HepG2 (cell line): ENCODE data around the gene RRP36. TPM values are rescaled to one million over a fixed set of nuclear protein-coding genes. Genes with fewer than 3 reads are reported as not detected.
A peak's percentile ranks its signal among the peaks of the same experiment; 100 is the strongest.

Experiments
- AKAP8 ChIP-seq: sonication (generic); formaldehyde crosslinking; IDR thresholded peaks from 2 replicates; pipeline ENCODE4 v1.5.1; 2020; ENCODE audit warnings: mild to moderate bottlenecking, missing genetic modification reagents
- FOSL1 ChIP-seq: sonication (generic); formaldehyde crosslinking; IDR thresholded peaks from 2 replicates; pipeline ENCODE4 v1.9.0; 2021; ENCODE audit warnings: missing genetic modification reagents, borderline replicate concordance
- GATAD1 ChIP-seq: IDR thresholded peaks from 2 replicates; pipeline ENCODE4 v1.6.1; 2016; ENCODE audit warnings: missing genetic modification reagents, missing compliant biosample characterization
- HNRNPL ChIP-seq: fragments of 200-400 bp; formaldehyde crosslinking; IDR thresholded peaks from 2 replicates; pipeline ENCODE4 v1.6.1; 2017; ENCODE audit warnings: mild to moderate bottlenecking, low read depth, low read length
- KDM5A ChIP-seq: fragments of 200-600 bp; sonication (generic); IDR thresholded peaks from 2 replicates; pipeline ENCODE4 v1.7.0; 2018; ENCODE audit warnings: antibody characterized with exemption, mild to moderate bottlenecking, low read length, borderline replicate concordance
- MXD4 ChIP-seq: IDR thresholded peaks from 2 replicates; pipeline ENCODE4 v1.6.1; 2016; ENCODE audit warnings: mild to moderate bottlenecking, missing biosample characterization, missing genetic modification reagents
- MZF1 ChIP-seq: sonication (generic); formaldehyde crosslinking; IDR thresholded peaks from 2 replicates; pipeline ENCODE4 v1.8.1; 2023; ENCODE audit warnings: mild to moderate bottlenecking, missing genetic modification reagents, borderline replicate concordance
- NR2F6 ChIP-seq, 2 experiments: IDR thresholded peaks; 2 replicates each; pipeline ENCODE4 v1.6.1; 2016; ENCODE audit warnings: antibody characterized with exemption in 1 of 2, mild to moderate bottlenecking in 1 of 2
- NR3C1 ChIP-seq: sonication (generic); formaldehyde crosslinking; IDR thresholded peaks from 2 replicates; pipeline ENCODE4 v1.4.0; 2020; ENCODE audit warnings: missing genetic modification reagents
- PLSCR1 ChIP-seq: sonication (generic); formaldehyde crosslinking; IDR thresholded peaks from 2 replicates; pipeline ENCODE4 v1.5.0; 2020; ENCODE audit warnings: missing genetic modification reagents, mild to moderate bottlenecking, borderline replicate concordance
- REL ChIP-seq: sonication (generic); formaldehyde crosslinking; conservative IDR thresholded peaks from 2 replicates; pipeline ENCODE4 v1.8.0; 2022; ENCODE audit warnings: mild to moderate bottlenecking, missing genetic modification reagents, moderate library complexity
- REPIN1 ChIP-seq: sonication (generic); formaldehyde crosslinking; IDR thresholded peaks from 2 replicates; pipeline ENCODE4 v1.8.0; 2022; ENCODE audit warnings: missing genetic modification reagents, low read depth, mild to moderate bottlenecking, borderline replicate concordance
- SKIL ChIP-seq: sonication (generic); formaldehyde crosslinking; IDR thresholded peaks from 2 replicates; pipeline ENCODE4 v1.8.0; 2022; ENCODE audit warnings: missing genetic modification reagents, mild to moderate bottlenecking, moderate library complexity, borderline replicate concordance
- SUZ12 ChIP-seq: fragments of 150-350 bp; IDR thresholded peaks from 2 replicates; pipeline ENCODE4 v1.6.1; 2014; ENCODE audit warnings: low read depth, low read length
- USF2 ChIP-seq, 2 experiments: sonication (generic) in 1 of 2; formaldehyde crosslinking in 1 of 2; IDR thresholded peaks; 2 replicates each; pipeline versions ENCODE4 v1.5.1 to v1.6.1; 2011 to 2020; ENCODE audit warnings: borderline replicate concordance in 1 of 2, low read depth in 1 of 2, low read length in 1 of 2, mild to moderate bottlenecking in 1 of 2, missing genetic modification reagents in 1 of 2, moderate library complexity in 1 of 2
- ZBTB37 ChIP-seq: sonication (generic); formaldehyde crosslinking; IDR thresholded peaks from 2 replicates; pipeline ENCODE4 v1.4.0; 2020; ENCODE audit warnings: mild to moderate bottlenecking, missing genetic modification reagents
- ZMAT5 ChIP-seq: sonication (generic); formaldehyde crosslinking; IDR thresholded peaks from 2 replicates; pipeline ENCODE4 v1.5.0; 2020; ENCODE audit warnings: mild to moderate bottlenecking, low read depth, missing genetic modification reagents, borderline replicate concordance
- ZNF232 ChIP-seq: sonication (generic); formaldehyde crosslinking; IDR thresholded peaks from 2 replicates; pipeline ENCODE4 v1.4.0; 2020; ENCODE audit warnings: missing genetic modification reagents, borderline replicate concordance
- ZNF615 ChIP-seq: sonication (generic); formaldehyde crosslinking; IDR thresholded peaks from 2 replicates; pipeline ENCODE4 v1.5.0; 2020; ENCODE audit warnings: mild to moderate bottlenecking, missing genetic modification reagents, borderline replicate concordance
- ZSCAN31 ChIP-seq: sonication (generic); formaldehyde crosslinking; IDR thresholded peaks from 2 replicates; pipeline ENCODE4 v1.5.0; 2020; ENCODE audit warnings: low read depth, mild to moderate bottlenecking, missing genetic modification reagents
- polyA plus RNA-seq, 8 experiments: library from polyadenylated mRNA; depleted of rRNA in 3 of 8; stranded (reverse) in 7 of 8; unstranded in 1 of 8; fragments of >200 nt; fragmentation: Illumina TruSeq in 4 of 8; extraction: Trizol in 4 of 8; gene quantifications; 2 replicates each; pipeline versions ENCODE4 v1.2.1 to v1.2.3, GENCODE V29; 2011 to 2016; ENCODE audit warnings: low read depth in 4 of 8, missing spikeins in 1 of 8, mixed read lengths in 1 of 8; ENCODE audit not compliant: insufficient read depth in 1 of 8
- total RNA-seq, 5 experiments: library from RNA; depleted of rRNA; stranded (reverse); fragments of >200 nt; fragmentation: Illumina TruSeq; extraction: Trizol; gene quantifications; 2 replicates each; pipeline ENCODE4 v1.2.3, GENCODE V29; 2016; ENCODE audit warnings: low read depth in 1 of 5

Gene RRP36
- total and polyA plus RNA-seq, 2 of the 13 experiments (the other 11 are each of a cell fraction or from before 2014, with no cell fraction given), result 29.5 to 144 TPM

- TF ChIP-seq SKIL (CRISPR knock-in tag) (no peak; the same call in 1 of the 2 replicates), ZNF232 (CRISPR knock-in tag) (no peak), ZNF615 (CRISPR knock-in tag) (peak; percentile 79), ZBTB37 (no peak; the same call in 1 of the 2 replicates), MXD4 (CRISPR knock-in tag) (peak; percentile 97), PLSCR1 (CRISPR knock-in tag) (no peak), NR2F6 (IDR thresholded peaks at IDR 0.05) (no peak), NR2F6 (CRISPR knock-in tag; IDR thresholded peaks at IDR 0.05) (peak; percentile 62), FOSL1 (CRISPR knock-in tag) (no peak), ZSCAN31 (CRISPR knock-in tag) (peak; percentile 89), HNRNPL (peak; percentile 80; the same call in 1 of the 2 replicates), GATAD1 (CRISPR knock-in tag) (peak; percentile 91), NR3C1 (CRISPR knock-in tag) (peak; percentile 86; the same call in 1 of the 2 replicates), MZF1 (0 out of 2 replicates have a peak, but pooled peaks have one; percentile 22), REPIN1 (peak; percentile 89), SUZ12 (no peak), USF2 (IDR thresholded peaks at IDR 0.05; ENCODE audit: low read depth, low read length) (no peak), USF2 (CRISPR knock-in tag; IDR thresholded peaks at IDR 0.05; ENCODE audit: borderline replicate concordance) (no peak), KDM5A (0 out of 2 replicates have a peak, but pooled peaks have one; percentile 65), AKAP8 (CRISPR knock-in tag) (peak; percentile 98), ZMAT5 (CRISPR knock-in tag) (no peak), REL (CRISPR knock-in tag) (no peak; the same call in 1 of the 2 replicates)
Measured at GRCh38 chr6:43053545-43054205, 32.3 kb downstream of the RRP36 start, which contains the start of gene CUL7 (continued).
